SK-N-SH (cell line): ENCODE results near the gene SFTPA2. TPM values are rescaled to one million over a fixed set of nuclear protein-coding genes. Genes with fewer than 3 reads are reported as not detected.
"Not testable (repeated sequence)": the region's sequence is repeated elsewhere in the genome, so short reads cannot be mapped to it uniquely, and the experiment has no call there.

Experiments used
- CTCF ChIA-PET: fragments of 300-600, 350-600 bp; formaldehyde crosslinking; extraction: SDS; loops from one replicate; lab custom pipeline; 2021; lab: Yijun Ruan, JAX
- POLR2A ChIA-PET: fragments of 350-600 bp; sonication (Branson Sonifier 250); formaldehyde crosslinking; extraction: SDS; loops from one replicate; lab custom pipeline; 2020; ENCODE audit warnings: antibody characterized with exemption, inconsistent platforms; lab: Yijun Ruan, JAX
- DNase-seq: peaks from one replicate; pipeline ENCODE4 v3.0.0; 2012
- H2AFZ ChIP-seq: fragments of 200-600 bp; sonication (generic); 2 replicates; pipeline ENCODE4 v1.8.1; 2016; ENCODE audit warnings: antibody characterized with exemption, mild to moderate bottlenecking, low read depth
- H3F3A ChIP-seq: fragments of 200-600 bp; sonication (generic); replicated peaks from 2 replicates; pipeline ENCODE3; 2016; ENCODE audit warnings: antibody characterized with exemption, mild to moderate bottlenecking; ENCODE audit not compliant: insufficient read depth
- H3K27ac ChIP-seq, 2 experiments: fragments of 200-500 bp in 1 of 2; fragments of 200-600 bp in 1 of 2; sonication (Bioruptor generic) in 1 of 2; sonication (generic), shearing (Covaris generic) in 1 of 2; 2 replicates each; pipeline versions ENCODE4 v1.5.1 to v1.6.1; 2014 to 2016; ENCODE audit warnings: low read depth in 2 of 2, inconsistent platforms in 1 of 2, low read length in 1 of 2, mild to moderate bottlenecking in 1 of 2, mixed read lengths in 1 of 2
- H3K27me3 ChIP-seq: fragments of 200-600 bp; sonication (generic), shearing (Covaris generic); 2 replicates; pipeline ENCODE4 v1.6.1; 2016; ENCODE audit warnings: mixed run types; ENCODE audit not compliant: insufficient read depth
- H3K36me3 ChIP-seq, 2 experiments: fragments of 200-500 bp in 1 of 2; fragments of 200-600 bp in 1 of 2; sonication (Bioruptor generic) in 1 of 2; sonication (generic) in 1 of 2; replicated peaks in 1 of 2; 2 replicates each; pipeline versions ENCODE3 to v1.5.1; 2014 to 2016; ENCODE audit warnings: low read length in 1 of 2, mild to moderate bottlenecking in 1 of 2; ENCODE audit not compliant: insufficient read depth in 2 of 2, control insufficient read depth in 1 of 2
- H3K4me1 ChIP-seq, 2 experiments: fragments of 200-500 bp in 1 of 2; fragments of 200-600 bp in 1 of 2; sonication (Bioruptor generic) in 1 of 2; sonication (generic), shearing (Covaris generic) in 1 of 2; 2 replicates each; pipeline versions ENCODE4 v1.5.1 to v1.6.1; 2014 to 2016; ENCODE audit warnings: low read depth in 1 of 2, low read length in 1 of 2, mixed run types in 1 of 2; ENCODE audit not compliant: insufficient read depth in 2 of 2, control insufficient read depth in 1 of 2
- H3K4me2 ChIP-seq: fragments of 200-600 bp; sonication (generic), shearing (Covaris generic); 2 replicates; pipeline ENCODE4 v1.6.1; 2017; ENCODE audit warnings: mixed run types
- H3K4me3 ChIP-seq, 2 experiments: fragments of 200-500 bp in 1 of 2; fragments of 200-600 bp in 1 of 2; sonication (Bioruptor generic) in 1 of 2; sonication (generic), shearing (Covaris generic) in 1 of 2; 2 replicates each; pipeline versions ENCODE4 v1.5.1 to v1.8.1; 2014 to 2016; ENCODE audit warnings: low read depth in 2 of 2, inconsistent platforms in 1 of 2, low read length in 1 of 2, mild to moderate bottlenecking in 1 of 2, mixed read lengths in 1 of 2, moderate library complexity in 1 of 2
- H3K79me2 ChIP-seq: fragments of 200-600 bp; sonication (generic); 2 replicates; pipeline ENCODE4 v1.8.1; 2017; ENCODE audit warnings: mild to moderate bottlenecking; ENCODE audit not compliant: insufficient read depth
- H3K9ac ChIP-seq: fragments of 200-600 bp; sonication (generic); 2 replicates; pipeline ENCODE4 v1.6.1; 2017; ENCODE audit warnings: mixed run types
- H3K9me2 ChIP-seq: fragments of 200-600 bp; sonication (generic); 2 replicates; pipeline ENCODE4 v1.6.1; 2017; ENCODE audit warnings: mixed run types
- H3K9me3 ChIP-seq: fragments of 200-600 bp; sonication (generic); 2 replicates; pipeline ENCODE4 v1.6.1; 2017; ENCODE audit warnings: mixed run types, mild to moderate bottlenecking, moderate library complexity
- H4K20me1 ChIP-seq: fragments of 200-600 bp; sonication (generic); 2 replicates; pipeline ENCODE4 v1.6.1; 2017; ENCODE audit warnings: mild to moderate bottlenecking, mixed run types; ENCODE audit not compliant: insufficient read depth
- PBX3 ChIP-seq: IDR thresholded peaks from 2 replicates; pipeline ENCODE4; 2012
- WGBS: methylation state at CpG from one replicate; pipeline ENCODE4 v1.1.6; 2017; ENCODE audit warnings: low lambda C conversion rate; 5-methylcytosine and 5-hydroxymethylcytosine counted together
- polyA plus RNA-seq, 3 experiments: library from polyadenylated mRNA; depleted of rRNA; stranded (reverse); fragments of >200 nt; gene quantifications; 2 replicates each; pipeline ENCODE4 v1.2.3, GENCODE V29; 2012

The SFTPA2 gene
- polyA plus RNA-seq, 1 of the 3 experiments (the other 2 are of a cell fraction), result not detected

- H3K4me3 ChIP-seq, H3K9me2 ChIP-seq, H3K9ac ChIP-seq, H3K4me1 ChIP-seq, H3K36me3 ChIP-seq, CTCF ChIA-PET, H3K27ac ChIP-seq, DNase-seq, H3K9me3 ChIP-seq, H3K79me2 ChIP-seq, POLR2A ChIA-PET, H3K4me2 ChIP-seq, H3F3A ChIP-seq, H2AFZ ChIP-seq, H3K27me3 ChIP-seq, H4K20me1 ChIP-seq: not testable (repeated sequence)
- 13% methylated on average over 3 of the region's 3 CpGs for WGBS
These were observed 15.1 kb downstream of the SFTPA2 start for GRCh38 chr10:79544926-79545659.

- H3K27me3 ChIP-seq, H3K36me3 ChIP-seq, DNase-seq, H3K4me1 ChIP-seq, H3F3A ChIP-seq, H3K4me3 ChIP-seq, H2AFZ ChIP-seq, H3K79me2 ChIP-seq, H3K9me2 ChIP-seq, CTCF ChIA-PET, H3K4me2 ChIP-seq, POLR2A ChIA-PET, H4K20me1 ChIP-seq, H3K9me3 ChIP-seq, H3K9ac ChIP-seq, H3K27ac ChIP-seq: not testable (repeated sequence)
- WGBS, result 47% methylated on average over 3 of the region's 3 CpGs
These were observed 15.8 kb downstream of the SFTPA2 start for GRCh38 chr10:79544408-79544807.

GRCh38 chr10:79542626-79543025 is 17.6 kb downstream of the SFTPA2 start:
- H3K4me2 ChIP-seq, result no peak overlapping the region
- 40% methylated on average over 2 of the region's 2 CpGs for WGBS
- H3K9me2 ChIP-seq, result no peaks in the 10 kb centered on the region
- H3K79me2 ChIP-seq, result no peaks in the 10 kb centered on the region
- no peak for DNase-seq
- POLR2A ChIA-PET, result no interaction called here
- H3F3A ChIP-seq, result no peaks in the 10 kb centered on the region
- H4K20me1 ChIP-seq, result no peaks in the 10 kb centered on the region
- no peak overlapping the region for H3K9ac ChIP-seq
- H2AFZ ChIP-seq, result no peak overlapping the region
- no peaks in the 10 kb centered on the region; the same call in 1 of the 2 replicates for H3K27me3 ChIP-seq
- H3K4me1 ChIP-seq, result no peaks in the 10 kb centered on the region
- H3K9me3 ChIP-seq, result no peaks in the 10 kb centered on the region
- H3K27ac ChIP-seq, result no peak overlapping the region
- no peaks in the 10 kb centered on the region for H3K36me3 ChIP-seq
- H3K4me3 ChIP-seq, result no peak overlapping the region
- CTCF ChIA-PET, result interaction anchor here (1.0 to 1.5 kb wide), 3 partner anchors 10 to 504 kb away, joined by 3 to 5 read pairs (median 3); no protein-coding TSS in a partner anchor
- TF ChIP-seq PBX3, result no peak

GRCh38 chr10:79540930-79541329 is 19.3 kb downstream of the SFTPA2 start:
- H3K4me1 ChIP-seq, H3K36me3 ChIP-seq, H3K9me2 ChIP-seq, H3K27ac ChIP-seq, H3F3A ChIP-seq, POLR2A ChIA-PET, DNase-seq, H3K79me2 ChIP-seq, H3K9ac ChIP-seq, H3K4me3 ChIP-seq, CTCF ChIA-PET, H2AFZ ChIP-seq, H3K9me3 ChIP-seq, H3K4me2 ChIP-seq, H4K20me1 ChIP-seq, H3K27me3 ChIP-seq: not testable (repeated sequence)
- WGBS, result 64% methylated on average over 1 of the region's 1 CpG

- not testable (repeated sequence) for H2AFZ ChIP-seq
These were observed 21.9 kb downstream of the SFTPA2 start for GRCh38 chr10:79538311-79538710.

GRCh38 chr10:79533903-79534175 is 26.4 kb downstream of the SFTPA2 start:
- H3K27me3 ChIP-seq, H3K4me1 ChIP-seq, H3K9ac ChIP-seq, H3K27ac ChIP-seq, H3K9me2 ChIP-seq, H2AFZ ChIP-seq, H3K36me3 ChIP-seq, POLR2A ChIA-PET, H3K4me2 ChIP-seq, H3K9me3 ChIP-seq, H3K79me2 ChIP-seq, H3F3A ChIP-seq, H4K20me1 ChIP-seq, H3K4me3 ChIP-seq, CTCF ChIA-PET, DNase-seq: not testable (repeated sequence)
- no CpG with 5 or more reads among the region's 5 CpGs for WGBS

More at GRCh38 chr10:79538311-79538710, 21.9 kb downstream of the SFTPA2 start:
- WGBS, result 46% methylated on average over 6 of the region's 6 CpGs
- H3K9ac ChIP-seq, POLR2A ChIA-PET, H3K4me1 ChIP-seq, H3F3A ChIP-seq, H4K20me1 ChIP-seq, H3K4me2 ChIP-seq, H3K27me3 ChIP-seq, H3K9me2 ChIP-seq, H3K79me2 ChIP-seq, H3K9me3 ChIP-seq, H3K27ac ChIP-seq, H3K36me3 ChIP-seq, H3K4me3 ChIP-seq, DNase-seq: not testable (repeated sequence)
- CTCF ChIA-PET, result interaction anchor here (0.9 to 2.0 kb wide), 4 partner anchors 26 to 606 kb away, joined by 3 to 4 read pairs (median 4); no protein-coding TSS in a partner anchor
